CD14-positive monocyte (primary cell): ENCODE measurements around the gene CAPN9. TPM values are rescaled to one million over a fixed set of nuclear protein-coding genes. Genes with fewer than 3 reads are reported as not detected.

Experiments used
- DNase-seq, 3 donors: peaks; one replicate each; pipeline ENCODE4 v3.0.0-alpha.2; 2011 to 2022
- H2AFZ ChIP-seq: 2 replicates; pipeline ENCODE4 v1.6.0; 2012; ENCODE audit warnings: mild to moderate bottlenecking, low read depth, low read length, inconsistent platforms; ENCODE audit not compliant: insufficient read depth, poor library complexity, severe bottlenecking
- H3K27ac ChIP-seq, 2 donors: 1 replicate in 1 of 2; 2 replicates in 1 of 2; pipeline ENCODE4 v1.5.1; 2012 to 2013; ENCODE audit warnings: low read length in 2 of 2, control low read depth in 1 of 2, inconsistent platforms in 1 of 2, low read depth in 1 of 2, mild to moderate bottlenecking in 1 of 2
- H3K27me3 ChIP-seq, 2 donors: one replicate each; pipeline versions ENCODE4 v1.6.0 to v1.6.1; 2011 to 2013; ENCODE audit warnings: low read length in 2 of 2; ENCODE audit not compliant: control insufficient read depth in 2 of 2, insufficient read depth in 2 of 2
- H3K36me3 ChIP-seq, 2 donors: replicated peaks in 1 of 2; 1 replicate in 1 of 2; 2 replicates in 1 of 2; pipeline versions ENCODE4 v1.5.1 to v1.6.1; 2012 to 2013; ENCODE audit warnings: low read length in 2 of 2, control low read depth in 1 of 2, inconsistent platforms in 1 of 2, mild to moderate bottlenecking in 1 of 2; ENCODE audit not compliant: insufficient read depth in 2 of 2, control insufficient read depth in 1 of 2
- H3K4me1 ChIP-seq, 2 donors: 1 replicate in 1 of 2; 2 replicates in 1 of 2; pipeline versions ENCODE4 v1.5.1 to v1.6.1; 2012 to 2013; ENCODE audit warnings: low read length in 2 of 2, control low read depth in 1 of 2, inconsistent platforms in 1 of 2, mild to moderate bottlenecking in 1 of 2, moderate library complexity in 1 of 2; ENCODE audit not compliant: insufficient read depth in 2 of 2, control insufficient read depth in 1 of 2
- H3K4me2 ChIP-seq: replicated peaks from 2 replicates; pipeline ENCODE3; 2012; ENCODE audit warnings: low read length, moderate library complexity, mild to moderate bottlenecking; ENCODE audit not compliant: poor library complexity, severe bottlenecking; ENCODE audit errors: extremely low read depth
- H3K4me3 ChIP-seq, 3 experiments: fragments of 200-600 bp in 1 of 3; sonication (generic) in 1 of 3; replicated peaks in 1 of 3; 1 replicate in 2 of 3; 2 replicates in 1 of 3; pipeline ENCODE4 v1.5.1; 2011 to 2013; ENCODE audit warnings: low read length in 3 of 3, mild to moderate bottlenecking in 3 of 3, control low read depth in 2 of 3, low read depth in 2 of 3, inconsistent platforms in 1 of 3, moderate library complexity in 1 of 3
- H3K79me2 ChIP-seq: 2 replicates; pipeline ENCODE4 v1.6.0; 2012; ENCODE audit warnings: mild to moderate bottlenecking, control low read depth, inconsistent platforms, low read length, moderate library complexity; ENCODE audit not compliant: insufficient read depth
- H3K9ac ChIP-seq: 2 replicates; pipeline ENCODE4 v1.6.0; 2017; ENCODE audit warnings: low read length, mild to moderate bottlenecking; ENCODE audit not compliant: insufficient read depth, poor library complexity, severe bottlenecking
- H3K9me3 ChIP-seq, 2 donors: replicated peaks in 1 of 2; 1 replicate in 1 of 2; 2 replicates in 1 of 2; pipeline versions ENCODE4 v1.5.1 to v1.6.1; 2012 to 2013; ENCODE audit warnings: low read length in 2 of 2, control low read depth in 1 of 2; ENCODE audit not compliant: control insufficient read depth in 1 of 2, insufficient read depth in 1 of 2
- H4K20me1 ChIP-seq: 2 replicates; pipeline ENCODE4 v1.6.0; 2012; ENCODE audit warnings: mild to moderate bottlenecking, low read length, control low read depth, moderate library complexity; ENCODE audit not compliant: insufficient read depth
- H3K27ac Mint-ChIP-seq, 7 donors: one replicate each; pipeline ENCODE4 v1.8.0; 2020; ENCODE audit warnings: mild to moderate bottlenecking in 7 of 7, mixed read lengths in 7 of 7, moderate library complexity in 6 of 7, inconsistent platforms in 2 of 7
- H3K27me3 Mint-ChIP-seq, 3 donors: one replicate each; pipeline ENCODE4 v1.8.0; 2021 to 2022; ENCODE audit warnings: low read depth in 3 of 3, mild to moderate bottlenecking in 3 of 3, mixed read lengths in 3 of 3, moderate library complexity in 3 of 3, inconsistent platforms in 1 of 3
- H3K36me3 Mint-ChIP-seq, 2 donors: one replicate each; pipeline ENCODE4 v1.8.0; 2020; ENCODE audit warnings: mixed read lengths in 2 of 2, inconsistent platforms in 1 of 2, mild to moderate bottlenecking in 1 of 2
- H3K4me1 Mint-ChIP-seq: one replicate; pipeline ENCODE4 v1.8.0; 2020; ENCODE audit warnings: mild to moderate bottlenecking, mixed read lengths
- H3K4me3 Mint-ChIP-seq, 2 donors: one replicate each; pipeline ENCODE4 v1.8.0; 2020; ENCODE audit warnings: mild to moderate bottlenecking in 2 of 2, mixed read lengths in 2 of 2, moderate library complexity in 1 of 2
- H3K9me3 Mint-ChIP-seq, 7 donors: one replicate each; pipeline ENCODE4 v1.8.0; 2020 to 2022; ENCODE audit warnings: mixed read lengths in 7 of 7, mild to moderate bottlenecking in 6 of 7, moderate library complexity in 6 of 7, inconsistent platforms in 2 of 7
- CTCF ChIP-seq: fragments of 200-600 bp; IDR thresholded peaks from one replicate; pipeline ENCODE4 v1.8.0; 2022; ENCODE audit warnings: antibody characterized with exemption, mild to moderate bottlenecking
- WGBS: methylation state at CpG from one replicate; pipeline ENCODE4 v1.1.5; 2013; ENCODE audit warnings: missing lambda C conversion rate; ENCODE audit not compliant: insufficient coverage; 5-methylcytosine and 5-hydroxymethylcytosine counted together
- intact Hi-C, 2 donors: fragments of 100-400 bp; cut with micrococcal nuclease; formaldehyde crosslinking; loops; one replicate each; pipeline versions ENCODE4 v1.15.0 to v1.15.1; 2023
- polyA plus RNA-seq, 3 donors: library from polyadenylated mRNA; depleted of rRNA in 1 of 3; unstranded in 2 of 3; stranded (reverse) in 1 of 3; fragments of 300-500 nt in 2 of 3; fragments of >200 nt in 1 of 3; fragmentation: Illumina TruSeq in 2 of 3; gene quantifications; 1 replicate in 2 of 3; 2 replicates in 1 of 3; pipeline ENCODE4 v1.2.3, GENCODE V29; 2012 to 2021

CAPN9 gene
- polyA plus RNA-seq, 3 donors: not detected

GRCh38 chr1:230791986-230792564 lies 44.9 kb downstream of the CAPN9 start:
- Histone ChIP-seq H3K79me2 (no peaks in the 10 kb centered on the region), H3K9me3 (no peaks in the 10 kb centered on the region), H3K9ac (no peak overlapping the region), H3K27me3 (no peaks in the 10 kb centered on the region), H3K27ac (no peak overlapping the region), H2AFZ (no peak overlapping the region), H3K4me1 (no peaks in the 10 kb centered on the region), H3K36me3 (no peaks in the 10 kb centered on the region), H4K20me1 (no peaks in the 10 kb centered on the region), H3K4me2 (no peak overlapping the region), H3K4me3 (no peak overlapping the region)
- Mint-ChIP-seq H3K4me1 (no peaks in the 10 kb centered on the region), H3K36me3 (no peaks in the 10 kb centered on the region), H3K9me3 (no peaks in the 10 kb centered on the region), H3K27me3 (peaks cover 5 to 17% (median 16%) of the 10 kb centered on the region in 3 donors), H3K4me3 (no peak overlapping the region), H3K27ac (no peak overlapping the region)
- no peak for DNase-seq
- intact Hi-C loops: no loop called here
- no peak for TF ChIP-seq CTCF
- 18% methylated on average over 2 of the region's 5 CpGs for WGBS

GRCh38 chr1:230792691-230793462 lies 45.7 kb downstream of the CAPN9 start:
- intact Hi-C loops: no loop called here
- Mint-ChIP-seq H3K27ac (no peak overlapping the region), H3K36me3 (no peaks in the 10 kb centered on the region), H3K27me3 (peaks cover 7 to 17% (median 16%) of the 10 kb centered on the region in 3 donors), H3K9me3 (no peaks in the 10 kb centered on the region), H3K4me3 (no peak overlapping the region), H3K4me1 (no peaks in the 10 kb centered on the region)
- Histone ChIP-seq H3K4me3 (no peak overlapping the region), H3K4me1 (no peaks in the 10 kb centered on the region), H3K4me2 (no peak overlapping the region), H3K27me3 (no peaks in the 10 kb centered on the region), H3K79me2 (no peaks in the 10 kb centered on the region), H3K9me3 (no peaks in the 10 kb centered on the region), H4K20me1 (no peaks in the 10 kb centered on the region), H2AFZ (no peak overlapping the region), H3K27ac (no peak overlapping the region), H3K36me3 (no peaks in the 10 kb centered on the region), H3K9ac (no peak overlapping the region)
- WGBS: 95% methylated on average over 9 of the region's 13 CpGs
- TF ChIP-seq CTCF: no peak
- no peak for DNase-seq
